ENCODE measurements around the gene GLI2. TPM values are rescaled to one million over a fixed set of nuclear protein-coding genes. Genes with fewer than 3 reads are reported as not detected.
A peak's percentile ranks its signal among the peaks of the same experiment; 100 is the strongest.

GLI2 gene
- 10 to 100 TPM in 1 of 4 donors, 1 to 10 TPM in 3; 7.5 to 14.9 (median 8.7) TPM for total RNA-seq

DNA sequence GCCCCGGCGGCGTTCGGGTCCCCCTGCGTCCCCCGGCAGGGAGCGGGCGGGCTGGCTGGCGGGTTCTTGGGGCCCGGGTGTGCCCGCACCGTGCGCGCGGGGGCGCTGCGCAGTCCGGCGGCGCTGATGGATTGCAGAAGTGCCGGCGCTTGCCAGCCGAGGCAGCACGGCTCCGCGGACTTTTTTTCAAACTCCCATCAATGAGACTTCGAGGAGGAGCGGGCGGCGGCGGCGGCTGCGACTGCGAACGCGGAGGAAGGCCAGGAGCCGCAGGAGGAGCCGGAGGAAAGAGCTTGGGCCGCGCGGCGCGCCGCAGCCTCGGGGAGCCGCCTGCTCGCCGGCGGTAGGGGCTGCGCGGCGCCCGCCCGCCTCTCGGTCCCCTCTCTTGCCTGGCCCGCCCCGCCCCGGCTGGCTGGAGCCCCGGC lies at the start of gene GLI2:
Gene GLI2 (plus strand): TSS at position 123 of the 425 bp plus-strand sequence. CDS start 61,453 bp downstream, outside the sequence.
- WGBS, 2 donors: 0 to 1% methylated on average over 15 to 24 of the region's 59 CpGs
- no peak for DNase-seq (ENCODE audit: low spot score in 2 of 2)
- H3K4me3 ChIP-seq: peak within 1 kb of the TSS; percentile 43 to 70 (median 48)
- H3K4me1 ChIP-seq: peaks cover 0 to 54% (median 10%) of the 10 kb centered on the region in 4 donors
- H3K27me3 ChIP-seq: peaks cover 0 to 62% of the 10 kb centered on the region in 2 donors
- H3K27ac ChIP-seq: peak within 1 kb of the TSS; percentile 69 to 89 (median 79)
- TF ChIP-seq, protein P1, sequence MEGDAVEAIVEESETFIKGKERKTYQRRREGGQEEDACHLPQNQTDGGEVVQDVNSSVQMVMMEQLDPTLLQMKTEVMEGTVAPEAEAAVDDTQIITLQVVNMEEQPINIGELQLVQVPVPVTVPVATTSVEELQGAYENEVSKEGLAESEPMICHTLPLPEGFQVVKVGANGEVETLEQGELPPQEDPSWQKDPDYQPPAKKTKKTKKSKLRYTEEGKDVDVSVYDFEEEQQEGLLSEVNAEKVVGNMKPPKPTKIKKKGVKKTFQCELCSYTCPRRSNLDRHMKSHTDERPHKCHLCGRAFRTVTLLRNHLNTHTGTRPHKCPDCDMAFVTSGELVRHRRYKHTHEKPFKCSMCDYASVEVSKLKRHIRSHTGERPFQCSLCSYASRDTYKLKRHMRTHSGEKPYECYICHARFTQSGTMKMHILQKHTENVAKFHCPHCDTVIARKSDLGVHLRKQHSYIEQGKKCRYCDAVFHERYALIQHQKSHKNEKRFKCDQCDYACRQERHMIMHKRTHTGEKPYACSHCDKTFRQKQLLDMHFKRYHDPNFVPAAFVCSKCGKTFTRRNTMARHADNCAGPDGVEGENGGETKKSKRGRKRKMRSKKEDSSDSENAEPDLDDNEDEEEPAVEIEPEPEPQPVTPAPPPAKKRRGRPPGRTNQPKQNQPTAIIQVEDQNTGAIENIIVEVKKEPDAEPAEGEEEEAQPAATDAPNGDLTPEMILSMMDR (IDR thresholded peaks at IDR 0.05): peak; percentile 58 to 85 (median 80)
- TF ChIP-seq POLR2A (IDR thresholded peaks at IDR 0.05): peak in 1 of 2 donors; percentile 37
- peak in 1 of 2 donors; percentile 40 for TF ChIP-seq EP300 (IDR thresholded peaks at IDR 0.05)
- H3K36me3 ChIP-seq: no peaks in the 10 kb centered on the region
- H3K9me3 ChIP-seq: no peaks in the 10 kb centered on the region

- Histone ChIP-seq H3K27me3 (peaks cover 0 to 8% of the 10 kb centered on the region in 2 donors), H3K27ac (no peak overlapping the region), H3K9me3 (peaks cover 0 to 6% (median 0%) of the 10 kb centered on the region in 4 donors), H3K36me3 (no peaks in the 10 kb centered on the region), H3K4me3 (no peak overlapping the region), H3K4me1 (peaks cover 0 to 3% (median 0%) of the 10 kb centered on the region in 4 donors)
- TF ChIP-seq, protein P1 (IDR thresholded peaks at IDR 0.05): no peak
- TF ChIP-seq EP300 (IDR thresholded peaks at IDR 0.05) (no peak), POLR2A (IDR thresholded peaks at IDR 0.05) (no peak)
- WGBS, 2 donors: 88 to 94% methylated on average over 9 to 12 of the region's 12 CpGs
- DNase-seq (ENCODE audit: low spot score in 2 of 2): no peak
Measured at GRCh38 chr2:120685974-120686297, 49.7 kb upstream of the GLI2 start.

- DNase-seq (ENCODE audit: low spot score in 2 of 2): no peak
- TF ChIP-seq POLR2A (IDR thresholded peaks at IDR 0.05) (no peak), EP300 (IDR thresholded peaks at IDR 0.05) (no peak)
- TF ChIP-seq, protein P1 (IDR thresholded peaks at IDR 0.05): no peak
- H3K27ac ChIP-seq: no peak overlapping the region
- H3K4me1 ChIP-seq: peaks cover 0 to 3% (median 0%) of the 10 kb centered on the region in 4 donors
- WGBS, 2 donors: 90% methylated on average over 16 of the region's 16 CpGs
- H3K36me3 ChIP-seq: no peaks in the 10 kb centered on the region
- H3K9me3 ChIP-seq: peaks cover 0 to 10% (median 0%) of the 10 kb centered on the region in 4 donors
- H3K27me3 ChIP-seq: peaks cover 0 to 3% of the 10 kb centered on the region in 2 donors
- no peak overlapping the region for H3K4me3 ChIP-seq
Measured at GRCh38 chr2:120686511-120687168, 49.0 kb upstream of the GLI2 start.

- Histone ChIP-seq H3K4me1 (peaks cover 0 to 3% (median 0%) of the 10 kb centered on the region in 4 donors), H3K27me3 (no peaks in the 10 kb centered on the region), H3K27ac (no peak overlapping the region), H3K4me3 (no peak overlapping the region), H3K36me3 (no peaks in the 10 kb centered on the region), H3K9me3 (peaks cover 0 to 10% (median 0%) of the 10 kb centered on the region in 4 donors)
- TF ChIP-seq EP300 (IDR thresholded peaks at IDR 0.05) (no peak), POLR2A (IDR thresholded peaks at IDR 0.05) (no peak)
- TF ChIP-seq, protein P1 (IDR thresholded peaks at IDR 0.05): no peak
- WGBS, 2 donors: 77 to 83% methylated on average over 2 of the region's 2 CpGs
- no peak for DNase-seq (ENCODE audit: low spot score in 2 of 2)
Measured at GRCh38 chr2:120687210-120687609, 48.5 kb upstream of the GLI2 start.

- no peak overlapping the region for H3K4me3 ChIP-seq
- no peak for TF ChIP-seq EP300 (IDR thresholded peaks at IDR 0.05)
- TF ChIP-seq, protein P1 (IDR thresholded peaks at IDR 0.05): no peak
- no peak for TF ChIP-seq POLR2A (IDR thresholded peaks at IDR 0.05)
Measured at GRCh38 chr2:120690521-120690920, 45.1 kb upstream of the GLI2 start.

More at GRCh38 chr2:120690521-120690920, 45.1 kb upstream of the GLI2 start:
- H3K27me3 ChIP-seq: peaks cover 0 to 11% of the 10 kb centered on the region in 2 donors
- no peak for DNase-seq (ENCODE audit: low spot score in 2 of 2)
- WGBS, 2 donors: 73 to 74% methylated on average over 11 of the region's 11 CpGs
- H3K36me3 ChIP-seq: no peaks in the 10 kb centered on the region
- H3K27ac ChIP-seq: no peak overlapping the region
- peaks cover 0 to 3% (median 0%) of the 10 kb centered on the region in 4 donors for H3K4me1 ChIP-seq
- H3K9me3 ChIP-seq: peaks cover 0 to 10% (median 0%) of the 10 kb centered on the region in 4 donors
